ENCODE measurements around the gene EGFL6.
"Not testable (repeated sequence)": the region's sequence is repeated elsewhere in the genome, so short reads cannot be mapped to it uniquely, and the experiment has no call there.

The EGFL6 gene

GRCh38 chrX:13587786-13588477 is 18.5 kb downstream of the EGFL6 start:
- in situ Hi-C loops (cut with MboI; ENCODE audit: low pct_unique_long_range_greater_than_20kb, low sequenced_read_pairs): no loop called here
- DNase-seq: no peak

- in situ Hi-C loops (cut with MboI; ENCODE audit: low pct_unique_long_range_greater_than_20kb, low sequenced_read_pairs): no loop called here
- DNase-seq: no peak
Observed at GRCh38 chrX:13590207-13590606, 20.8 kb downstream of the EGFL6 start.

- in situ Hi-C loops (cut with MboI; ENCODE audit: low pct_unique_long_range_greater_than_20kb, low sequenced_read_pairs): no loop called here
- DNase-seq: no peak
Observed at GRCh38 chrX:13590914-13591313, 21.5 kb downstream of the EGFL6 start.

- DNase-seq: no peak
- in situ Hi-C loops (cut with MboI; ENCODE audit: low pct_unique_long_range_greater_than_20kb, low sequenced_read_pairs): no loop called here
Observed at GRCh38 chrX:13597874-13598273, 28.5 kb downstream of the EGFL6 start.

- in situ Hi-C loops (cut with MboI; ENCODE audit: low pct_unique_long_range_greater_than_20kb, low sequenced_read_pairs): no loop called here
- DNase-seq: peak; percentile 15
Observed at GRCh38 chrX:13598877-13599276, 29.5 kb downstream of the EGFL6 start.

GRCh38 chrX:13599491-13599890 is 30.1 kb downstream of the EGFL6 start:
- in situ Hi-C loops (cut with MboI; ENCODE audit: low pct_unique_long_range_greater_than_20kb, low sequenced_read_pairs): no loop called here
- DNase-seq: no peak

- DNase-seq: no peak
- in situ Hi-C loops (cut with MboI; ENCODE audit: low pct_unique_long_range_greater_than_20kb, low sequenced_read_pairs): no loop called here
Observed at GRCh38 chrX:13605611-13606010, 36.2 kb downstream of the EGFL6 start.

- DNase-seq: no peak
Observed at GRCh38 chrX:13607331-13607995, 38.1 kb downstream of the EGFL6 start.

GRCh38 chrX:13607996-13608365 is 38.6 kb downstream of the EGFL6 start:
- in situ Hi-C loops (cut with MboI; ENCODE audit: low pct_unique_long_range_greater_than_20kb, low sequenced_read_pairs): no loop called here
- DNase-seq: no peak

More at GRCh38 chrX:13607331-13607995, 38.1 kb downstream of the EGFL6 start:
- in situ Hi-C loops (cut with MboI; ENCODE audit: low pct_unique_long_range_greater_than_20kb, low sequenced_read_pairs): no loop called here

- DNase-seq: no peak
- in situ Hi-C loops (cut with MboI; ENCODE audit: low pct_unique_long_range_greater_than_20kb, low sequenced_read_pairs): no loop called here
Observed at GRCh38 chrX:13614154-13614553, 44.8 kb downstream of the EGFL6 start.

- in situ Hi-C loops (cut with MboI; ENCODE audit: low pct_unique_long_range_greater_than_20kb, low sequenced_read_pairs): no loop called here
Observed at GRCh38 chrX:13620207-13620606, 50.8 kb downstream of the EGFL6 start.

GRCh38 chrX:13622401-13622964 is 53.1 kb downstream of the EGFL6 start:
- no peak for DNase-seq
- in situ Hi-C loops (cut with MboI; ENCODE audit: low pct_unique_long_range_greater_than_20kb, low sequenced_read_pairs): no loop called here

More at GRCh38 chrX:13620207-13620606, 50.8 kb downstream of the EGFL6 start:
- no peak for DNase-seq

- in situ Hi-C loops (cut with MboI; ENCODE audit: low pct_unique_long_range_greater_than_20kb, low sequenced_read_pairs): loop anchor here (25.0 kb wide), 1 partner anchor 115 kb away; no protein-coding TSS in a partner anchor
- DNase-seq: no peak
Observed at GRCh38 chrX:13627306-13627705, 57.9 kb downstream of the EGFL6 start.

- DNase-seq: not testable (repeated sequence)
- in situ Hi-C loops (cut with MboI; ENCODE audit: low pct_unique_long_range_greater_than_20kb, low sequenced_read_pairs): loop anchor here (25.0 kb wide), 1 partner anchor 125 kb away; no protein-coding TSS in a partner anchor
Observed at GRCh38 chrX:13637224-13637623, 67.8 kb downstream of the EGFL6 start.

- DNase-seq: no peak
- in situ Hi-C loops (cut with MboI; ENCODE audit: low pct_unique_long_range_greater_than_20kb, low sequenced_read_pairs): loop anchor here (25.0 kb wide), 1 partner anchor 126 kb away; no protein-coding TSS in a partner anchor
Observed at GRCh38 chrX:13638021-13638420, 68.6 kb downstream of the EGFL6 start.

GRCh38 chrX:13638826-13639225 is 69.4 kb downstream of the EGFL6 start:
- DNase-seq: no peak
- in situ Hi-C loops (cut with MboI; ENCODE audit: low pct_unique_long_range_greater_than_20kb, low sequenced_read_pairs): loop anchor here (25.0 kb wide), 1 partner anchor 127 kb away; no protein-coding TSS in a partner anchor

GRCh38 chrX:13641684-13642083 is 72.3 kb downstream of the EGFL6 start:
- DNase-seq: not testable (repeated sequence)
- in situ Hi-C loops (cut with MboI; ENCODE audit: low pct_unique_long_range_greater_than_20kb, low sequenced_read_pairs): loop anchor here (25.0 kb wide), 1 partner anchor 129 kb away; no protein-coding TSS in a partner anchor

GRCh38 chrX:13645464-13646153 is 76.2 kb downstream of the EGFL6 start:
- in situ Hi-C loops (cut with MboI; ENCODE audit: low pct_unique_long_range_greater_than_20kb, low sequenced_read_pairs): loop anchor here (25.0 kb wide), 1 partner anchor 133 kb away; no protein-coding TSS in a partner anchor
- no peak for DNase-seq

- peak; percentile 69 for DNase-seq
- in situ Hi-C loops (cut with MboI; ENCODE audit: low pct_unique_long_range_greater_than_20kb, low sequenced_read_pairs): loop anchor here (25.0 kb wide), 1 partner anchor 134 kb away; no protein-coding TSS in a partner anchor
Observed at GRCh38 chrX:13646154-13646549, 76.8 kb downstream of the EGFL6 start.

Data from KBM-7 (cell line).